ENCODE results near the gene NACC2. TPM values are rescaled to one million over a fixed set of nuclear protein-coding genes. Genes with fewer than 3 reads are reported as not detected.

The NACC2 gene
- total RNA-seq, 1 donor from 2014 or later: 5.4 TPM

GRCh38 chr9:136058084-136058483 is 37.0 kb downstream of the NACC2 start:
- Mint-ChIP-seq H3K27me3 (ENCODE audit: low read depth) (no peaks in the 10 kb centered on the region), H3K36me3 (ENCODE audit: low read depth) (no peaks in the 10 kb centered on the region), H3K27ac (no peak overlapping the region), H3K9me3 (no peaks in the 10 kb centered on the region), H3K4me1 (ENCODE audit: low read depth) (no peaks in the 10 kb centered on the region), H3K4me3 (ENCODE audit: low read depth) (no peak overlapping the region)
- intact Hi-C loops (cut with micrococcal nuclease): no loop called here
- no peak for DNase-seq (ENCODE audit: low spot score)

- intact Hi-C loops (cut with micrococcal nuclease): no loop called here
- Mint-ChIP-seq H3K9me3 (no peaks in the 10 kb centered on the region), H3K27me3 (ENCODE audit: low read depth) (peaks cover 3% of the 10 kb centered on the region), H3K4me3 (ENCODE audit: low read depth) (no peak overlapping the region), H3K4me1 (ENCODE audit: low read depth) (no peaks in the 10 kb centered on the region), H3K27ac (no peak overlapping the region), H3K36me3 (ENCODE audit: low read depth) (no peaks in the 10 kb centered on the region)
- DNase-seq (ENCODE audit: low spot score): no peak
Observed at GRCh38 chr9:136057236-136058081, 37.6 kb downstream of the NACC2 start.

- DNase-seq (ENCODE audit: low spot score): no peak
- no peaks in the 10 kb centered on the region for H3K4me1 Mint-ChIP-seq (ENCODE audit: low read depth)
- no peak overlapping the region for H3K27ac Mint-ChIP-seq
- H3K9me3 Mint-ChIP-seq: no peaks in the 10 kb centered on the region
- no peaks in the 10 kb centered on the region for H3K36me3 Mint-ChIP-seq (ENCODE audit: low read depth)
- H3K4me3 Mint-ChIP-seq (ENCODE audit: low read depth): no peak overlapping the region
- peaks cover 7% of the 10 kb centered on the region for H3K27me3 Mint-ChIP-seq (ENCODE audit: low read depth)
- intact Hi-C loops (cut with micrococcal nuclease): no loop called here
Observed at GRCh38 chr9:136056546-136057235, 38.4 kb downstream of the NACC2 start.

- Mint-ChIP-seq H3K4me1 (ENCODE audit: low read depth) (no peaks in the 10 kb centered on the region), H3K27me3 (ENCODE audit: low read depth) (peaks cover 7% of the 10 kb centered on the region), H3K4me3 (ENCODE audit: low read depth) (no peak overlapping the region), H3K9me3 (no peaks in the 10 kb centered on the region), H3K27ac (no peak overlapping the region), H3K36me3 (ENCODE audit: low read depth) (no peaks in the 10 kb centered on the region)
- intact Hi-C loops (cut with micrococcal nuclease): no loop called here
- DNase-seq (ENCODE audit: low spot score): no peak
Observed at GRCh38 chr9:136055715-136056545, 39.2 kb downstream of the NACC2 start.

- intact Hi-C loops (cut with micrococcal nuclease): no loop called here
- Mint-ChIP-seq H3K27ac (no peak overlapping the region), H3K4me1 (ENCODE audit: low read depth) (no peaks in the 10 kb centered on the region), H3K4me3 (ENCODE audit: low read depth) (no peak overlapping the region), H3K36me3 (ENCODE audit: low read depth) (no peaks in the 10 kb centered on the region), H3K9me3 (no peaks in the 10 kb centered on the region), H3K27me3 (ENCODE audit: low read depth) (peaks cover 7% of the 10 kb centered on the region)
- DNase-seq (ENCODE audit: low spot score): no peak
Observed at GRCh38 chr9:136054798-136055714, 40.0 kb downstream of the NACC2 start.

- H3K36me3 Mint-ChIP-seq (ENCODE audit: low read depth): no peaks in the 10 kb centered on the region
- DNase-seq (ENCODE audit: low spot score): no peak
- H3K27me3 Mint-ChIP-seq (ENCODE audit: low read depth): peaks cover 7% of the 10 kb centered on the region
- no peaks in the 10 kb centered on the region for H3K9me3 Mint-ChIP-seq
- intact Hi-C loops (cut with micrococcal nuclease): no loop called here
- no peak overlapping the region for H3K4me3 Mint-ChIP-seq (ENCODE audit: low read depth)
- H3K4me1 Mint-ChIP-seq (ENCODE audit: low read depth): no peaks in the 10 kb centered on the region
- H3K27ac Mint-ChIP-seq: no peak overlapping the region
Observed at GRCh38 chr9:136054146-136054545, 40.9 kb downstream of the NACC2 start.

GRCh38 chr9:136053757-136054142 is 41.3 kb downstream of the NACC2 start:
- Mint-ChIP-seq H3K27ac (no peak overlapping the region), H3K4me3 (ENCODE audit: low read depth) (no peak overlapping the region), H3K36me3 (ENCODE audit: low read depth) (no peaks in the 10 kb centered on the region), H3K27me3 (ENCODE audit: low read depth) (peaks cover 7% of the 10 kb centered on the region), H3K4me1 (ENCODE audit: low read depth) (no peaks in the 10 kb centered on the region), H3K9me3 (no peaks in the 10 kb centered on the region)
- intact Hi-C loops (cut with micrococcal nuclease): no loop called here
- no peak for DNase-seq (ENCODE audit: low spot score)

GRCh38 chr9:136052991-136053756 is 41.9 kb downstream of the NACC2 start:
- Mint-ChIP-seq H3K36me3 (ENCODE audit: low read depth) (no peaks in the 10 kb centered on the region), H3K9me3 (no peaks in the 10 kb centered on the region), H3K4me1 (ENCODE audit: low read depth) (no peaks in the 10 kb centered on the region), H3K27me3 (ENCODE audit: low read depth) (peaks cover 7% of the 10 kb centered on the region), H3K4me3 (ENCODE audit: low read depth) (no peak overlapping the region), H3K27ac (no peak overlapping the region)
- intact Hi-C loops (cut with micrococcal nuclease): no loop called here
- no peak for DNase-seq (ENCODE audit: low spot score)

GRCh38 chr9:136052472-136052880 is 42.6 kb downstream of the NACC2 start:
- Mint-ChIP-seq H3K36me3 (ENCODE audit: low read depth) (no peaks in the 10 kb centered on the region), H3K27ac (no peak overlapping the region), H3K27me3 (ENCODE audit: low read depth) (peaks cover 7% of the 10 kb centered on the region), H3K9me3 (no peaks in the 10 kb centered on the region), H3K4me1 (ENCODE audit: low read depth) (no peaks in the 10 kb centered on the region), H3K4me3 (ENCODE audit: low read depth) (no peak overlapping the region)
- intact Hi-C loops (cut with micrococcal nuclease): no loop called here
- no peak for DNase-seq (ENCODE audit: low spot score)

GRCh38 chr9:136051837-136052471 is 43.1 kb downstream of the NACC2 start:
- Mint-ChIP-seq H3K4me3 (ENCODE audit: low read depth) (no peak overlapping the region), H3K4me1 (ENCODE audit: low read depth) (no peaks in the 10 kb centered on the region)
- DNase-seq (ENCODE audit: low spot score): no peak

GRCh38 chr9:136051453-136051836 is 43.6 kb downstream of the NACC2 start:
- no peak for DNase-seq (ENCODE audit: low spot score)

More at GRCh38 chr9:136051837-136052471, 43.1 kb downstream of the NACC2 start:
- Mint-ChIP-seq H3K27me3 (ENCODE audit: low read depth) (peaks cover 7% of the 10 kb centered on the region), H3K36me3 (ENCODE audit: low read depth) (no peaks in the 10 kb centered on the region), H3K9me3 (no peaks in the 10 kb centered on the region), H3K27ac (no peak overlapping the region)
- intact Hi-C loops (cut with micrococcal nuclease): no loop called here

More at GRCh38 chr9:136051453-136051836, 43.6 kb downstream of the NACC2 start:
- Mint-ChIP-seq H3K9me3 (no peaks in the 10 kb centered on the region), H3K4me3 (ENCODE audit: low read depth) (no peak overlapping the region), H3K36me3 (ENCODE audit: low read depth) (no peaks in the 10 kb centered on the region), H3K27me3 (ENCODE audit: low read depth) (peaks cover 7% of the 10 kb centered on the region), H3K27ac (no peak overlapping the region), H3K4me1 (ENCODE audit: low read depth) (no peaks in the 10 kb centered on the region)
- intact Hi-C loops (cut with micrococcal nuclease): no loop called here
